ENCODE results near the gene UBE3A. TPM values are rescaled to one million over a fixed set of nuclear protein-coding genes. Genes with fewer than 3 reads are reported as not detected.

The UBE3A gene
- total and polyA plus RNA-seq, 2 donors (not counting 1 experiment from before 2014, with no cell fraction given), result 13.4 to 135 TPM

GRCh38 chr15:25346371-25346770, 92.5 kb downstream of the UBE3A start:
- Histone ChIP-seq H3K79me2 (ENCODE audit: control insufficient read depth, insufficient read depth, low read length) (no peaks in the 10 kb centered on the region), H3K4me3 (ENCODE audit: control extremely low read depth in 1 of 5, extremely low read depth in 1 of 5, insufficient read depth in 1 of 5, low read depth in 2 of 5, low read length in 4 of 5) (no peak overlapping the region), H3K9ac (ENCODE audit: low read length) (no peak overlapping the region), H3K27ac (ENCODE audit: low read length in 2 of 2) (no peak overlapping the region), H4K20me1 (ENCODE audit: control insufficient read depth, insufficient read depth, low read length, poor library complexity, severe bottlenecking) (no peaks in the 10 kb centered on the region), H2AFZ (ENCODE audit: insufficient read depth, low read depth, low read length, poor library complexity, severe bottlenecking) (no peak overlapping the region), H3K27me3 (replicated peaks in 1 of 4; ENCODE audit: control extremely low read depth in 1 of 4, control insufficient read depth in 3 of 4, insufficient read depth in 4 of 4, low read length in 3 of 4) (no peaks in the 10 kb centered on the region), H3K4me1 (ENCODE audit: control insufficient read depth in 2 of 2, insufficient read depth in 2 of 2, low read length in 2 of 2) (no peaks in the 10 kb centered on the region), H3K36me3 (replicated peaks in 1 of 2; ENCODE audit: control extremely low read depth in 1 of 2, control insufficient read depth in 1 of 2, extremely low read depth in 1 of 2, insufficient read depth in 2 of 2, low read length in 1 of 2) (peaks cover 0 to 1% of the 10 kb centered on the region in 2 experiments), H3K9me3 (ENCODE audit: control extremely low read depth in 1 of 3, control insufficient read depth in 2 of 3, insufficient read depth in 1 of 3, low read length in 2 of 3) (peaks cover 5 to 8% (median 5%) of the 10 kb centered on the region in 3 donors), H3K4me2 (replicated peaks; ENCODE audit: low read depth, low read length, poor library complexity, severe bottlenecking) (no peak overlapping the region)
- intact Hi-C loops (cut with micrococcal nuclease), result loop anchor here (10.0 kb wide), 1 partner anchor 48 kb away; no protein-coding TSS in a partner anchor
- ATAC-seq (ENCODE audit: low read depth) (no peak), DNase-seq (no peak)
- WGBS (ENCODE audit: insufficient coverage), result no CpG with 5 or more reads among the region's 3 CpGs
- POLR2A ChIA-PET, result no interaction called here
- peaks cover 10% of the 10 kb centered on the region for H3K4me1 Mint-ChIP-seq
- CTCF ChIA-PET, result no interaction called here
- no peak overlapping the region for H3K4me3 Mint-ChIP-seq
- TF ChIP-seq EZH2 (IDR thresholded peaks at IDR 0.05; ENCODE audit: borderline replicate concordance, insufficient read depth, low read depth, low read length, poor library complexity, severe bottlenecking), result no peak
- TF ChIP-seq, protein P1, sequence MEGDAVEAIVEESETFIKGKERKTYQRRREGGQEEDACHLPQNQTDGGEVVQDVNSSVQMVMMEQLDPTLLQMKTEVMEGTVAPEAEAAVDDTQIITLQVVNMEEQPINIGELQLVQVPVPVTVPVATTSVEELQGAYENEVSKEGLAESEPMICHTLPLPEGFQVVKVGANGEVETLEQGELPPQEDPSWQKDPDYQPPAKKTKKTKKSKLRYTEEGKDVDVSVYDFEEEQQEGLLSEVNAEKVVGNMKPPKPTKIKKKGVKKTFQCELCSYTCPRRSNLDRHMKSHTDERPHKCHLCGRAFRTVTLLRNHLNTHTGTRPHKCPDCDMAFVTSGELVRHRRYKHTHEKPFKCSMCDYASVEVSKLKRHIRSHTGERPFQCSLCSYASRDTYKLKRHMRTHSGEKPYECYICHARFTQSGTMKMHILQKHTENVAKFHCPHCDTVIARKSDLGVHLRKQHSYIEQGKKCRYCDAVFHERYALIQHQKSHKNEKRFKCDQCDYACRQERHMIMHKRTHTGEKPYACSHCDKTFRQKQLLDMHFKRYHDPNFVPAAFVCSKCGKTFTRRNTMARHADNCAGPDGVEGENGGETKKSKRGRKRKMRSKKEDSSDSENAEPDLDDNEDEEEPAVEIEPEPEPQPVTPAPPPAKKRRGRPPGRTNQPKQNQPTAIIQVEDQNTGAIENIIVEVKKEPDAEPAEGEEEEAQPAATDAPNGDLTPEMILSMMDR (IDR thresholded peaks at IDR 0.05), result no peak
- H3K27me3 Mint-ChIP-seq, result no peaks in the 10 kb centered on the region
- no peak overlapping the region for H3K27ac Mint-ChIP-seq
- H3K9me3 Mint-ChIP-seq (ENCODE audit: insufficient read depth), result no peaks in the 10 kb centered on the region

GRCh38 chr15:25345943-25346342, 92.9 kb downstream of the UBE3A start:
- Histone ChIP-seq H3K9me3 (ENCODE audit: control extremely low read depth in 1 of 3, control insufficient read depth in 2 of 3, insufficient read depth in 1 of 3, low read length in 2 of 3) (peaks cover 5 to 8% (median 5%) of the 10 kb centered on the region in 3 donors), H3K27me3 (replicated peaks in 1 of 4; ENCODE audit: control extremely low read depth in 1 of 4, control insufficient read depth in 3 of 4, insufficient read depth in 4 of 4, low read length in 3 of 4) (no peaks in the 10 kb centered on the region), H3K4me3 (ENCODE audit: control extremely low read depth in 1 of 5, extremely low read depth in 1 of 5, insufficient read depth in 1 of 5, low read depth in 2 of 5, low read length in 4 of 5) (no peak overlapping the region), H3K79me2 (ENCODE audit: control insufficient read depth, insufficient read depth, low read length) (no peaks in the 10 kb centered on the region), H3K36me3 (replicated peaks in 1 of 2; ENCODE audit: control extremely low read depth in 1 of 2, control insufficient read depth in 1 of 2, extremely low read depth in 1 of 2, insufficient read depth in 2 of 2, low read length in 1 of 2) (peaks cover 0 to 1% of the 10 kb centered on the region in 2 experiments), H3K4me2 (replicated peaks; ENCODE audit: low read depth, low read length, poor library complexity, severe bottlenecking) (no peak overlapping the region), H2AFZ (ENCODE audit: insufficient read depth, low read depth, low read length, poor library complexity, severe bottlenecking) (no peak overlapping the region), H3K4me1 (ENCODE audit: control insufficient read depth in 2 of 2, insufficient read depth in 2 of 2, low read length in 2 of 2) (no peaks in the 10 kb centered on the region), H3K27ac (ENCODE audit: low read length in 2 of 2) (no peak overlapping the region), H3K9ac (ENCODE audit: low read length) (no peak overlapping the region), H4K20me1 (ENCODE audit: control insufficient read depth, insufficient read depth, low read length, poor library complexity, severe bottlenecking) (no peaks in the 10 kb centered on the region)
- Mint-ChIP-seq H3K4me3 (no peak overlapping the region), H3K4me1 (peaks cover 10% of the 10 kb centered on the region), H3K27me3 (no peaks in the 10 kb centered on the region), H3K9me3 (ENCODE audit: insufficient read depth) (no peaks in the 10 kb centered on the region), H3K27ac (no peak overlapping the region)
- intact Hi-C loops (cut with micrococcal nuclease), result loop anchor here (10.0 kb wide), 1 partner anchor 49 kb away; no protein-coding TSS in a partner anchor
- TF ChIP-seq, protein P1 (IDR thresholded peaks at IDR 0.05), result no peak
- no peak for TF ChIP-seq EZH2 (IDR thresholded peaks at IDR 0.05; ENCODE audit: borderline replicate concordance, insufficient read depth, low read depth, low read length, poor library complexity, severe bottlenecking)
- DNase-seq (no peak), ATAC-seq (ENCODE audit: low read depth) (no peak)
- 100% methylated on average over 1 of the region's 3 CpGs for WGBS (ENCODE audit: insufficient coverage)
- ChIA-PET CTCF (no interaction called here), POLR2A (no interaction called here)
